Neuron (in vitro differentiated cells): ENCODE measurements around the gene CEPT1.

Experiments
- H2AFZ ChIP-seq: one replicate; pipeline ENCODE4 v1.6.1; 2013; ENCODE audit warnings: low read depth, mild to moderate bottlenecking, inconsistent platforms, low read length, moderate library complexity
- H3K27me3 ChIP-seq: one replicate; pipeline ENCODE4 v1.6.1; 2013; ENCODE audit warnings: low read length; ENCODE audit not compliant: insufficient read depth
- H3K36me3 ChIP-seq: one replicate; pipeline ENCODE4 v1.6.1; 2013; ENCODE audit warnings: low read length; ENCODE audit not compliant: insufficient read depth
- H3K4me1 ChIP-seq: one replicate; pipeline ENCODE4 v1.6.1; 2013; ENCODE audit warnings: low read length; ENCODE audit not compliant: insufficient read depth
- H3K4me3 ChIP-seq: 2 replicates; pipeline ENCODE4 v1.5.1; 2013; ENCODE audit warnings: mild to moderate bottlenecking, low read length, moderate library complexity
- H3K9me3 ChIP-seq: one replicate; pipeline ENCODE4 v1.6.1; 2013; ENCODE audit warnings: low read length

CEPT1 gene

GRCh38 chr1:111191496-111191895 lies 51.5 kb downstream of the CEPT1 start:
- Histone ChIP-seq H3K27me3 (no peaks in the 10 kb centered on the region), H3K9me3 (peaks cover 3% of the 10 kb centered on the region), H3K36me3 (peaks cover 22% of the 10 kb centered on the region), H3K4me3 (no peak overlapping the region), H3K4me1 (no peaks in the 10 kb centered on the region), H2AFZ (no peak overlapping the region)

GRCh38 chr1:111192074-111192473 lies 52.1 kb downstream of the CEPT1 start:
- Histone ChIP-seq H2AFZ (no peak overlapping the region), H3K4me1 (no peaks in the 10 kb centered on the region), H3K9me3 (peaks cover 3% of the 10 kb centered on the region), H3K4me3 (no peak overlapping the region), H3K36me3 (peaks cover 16% of the 10 kb centered on the region), H3K27me3 (no peaks in the 10 kb centered on the region)

DNA sequence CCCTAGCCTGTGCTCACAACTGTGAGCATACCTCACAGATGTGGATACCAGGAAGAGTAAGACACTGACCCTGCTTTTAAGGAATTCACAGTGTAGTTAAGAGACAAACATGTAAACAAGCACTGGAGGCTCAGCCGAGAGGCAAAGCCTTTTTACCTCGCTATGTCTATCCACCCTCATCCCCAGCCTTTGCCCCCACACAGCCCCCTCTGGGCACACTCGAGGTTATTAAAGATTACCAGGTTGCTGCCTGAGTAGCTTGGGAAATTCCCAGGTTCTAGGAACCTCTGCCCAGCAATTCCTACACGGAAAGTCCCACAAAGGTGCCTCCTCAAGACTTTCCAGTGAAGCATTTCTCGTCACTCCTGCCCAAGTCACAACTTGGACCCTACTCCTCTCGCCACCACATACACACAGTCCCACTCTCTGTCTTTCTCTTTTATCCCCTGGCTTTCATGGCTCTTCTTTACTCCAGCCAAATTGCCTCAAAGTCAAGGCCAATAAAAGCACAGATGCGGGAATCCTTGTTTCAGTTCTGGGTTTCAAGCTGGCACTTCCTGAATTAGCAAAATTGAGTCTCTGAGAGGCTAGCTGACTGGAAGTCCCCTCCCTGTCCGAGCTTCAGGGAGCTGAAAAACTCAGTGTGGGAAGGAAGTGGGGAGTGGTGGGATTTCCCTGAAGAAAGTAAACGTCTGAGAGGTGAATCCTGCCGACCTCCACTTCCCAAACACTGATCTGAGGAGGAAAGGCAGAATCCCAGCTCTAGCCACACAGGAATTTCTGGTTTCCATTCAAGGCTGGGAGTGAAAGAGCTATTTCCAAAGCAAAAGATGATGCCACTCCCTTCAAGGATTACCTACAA lies 52.9 kb downstream of the CEPT1 start:
- peaks cover 3% of the 10 kb centered on the region for H3K9me3 ChIP-seq
- H3K27me3 ChIP-seq: no peaks in the 10 kb centered on the region
- H2AFZ ChIP-seq: no peak overlapping the region
- peaks cover 9% of the 10 kb centered on the region for H3K36me3 ChIP-seq
- no peaks in the 10 kb centered on the region for H3K4me1 ChIP-seq
- no peak overlapping the region for H3K4me3 ChIP-seq

DNA sequence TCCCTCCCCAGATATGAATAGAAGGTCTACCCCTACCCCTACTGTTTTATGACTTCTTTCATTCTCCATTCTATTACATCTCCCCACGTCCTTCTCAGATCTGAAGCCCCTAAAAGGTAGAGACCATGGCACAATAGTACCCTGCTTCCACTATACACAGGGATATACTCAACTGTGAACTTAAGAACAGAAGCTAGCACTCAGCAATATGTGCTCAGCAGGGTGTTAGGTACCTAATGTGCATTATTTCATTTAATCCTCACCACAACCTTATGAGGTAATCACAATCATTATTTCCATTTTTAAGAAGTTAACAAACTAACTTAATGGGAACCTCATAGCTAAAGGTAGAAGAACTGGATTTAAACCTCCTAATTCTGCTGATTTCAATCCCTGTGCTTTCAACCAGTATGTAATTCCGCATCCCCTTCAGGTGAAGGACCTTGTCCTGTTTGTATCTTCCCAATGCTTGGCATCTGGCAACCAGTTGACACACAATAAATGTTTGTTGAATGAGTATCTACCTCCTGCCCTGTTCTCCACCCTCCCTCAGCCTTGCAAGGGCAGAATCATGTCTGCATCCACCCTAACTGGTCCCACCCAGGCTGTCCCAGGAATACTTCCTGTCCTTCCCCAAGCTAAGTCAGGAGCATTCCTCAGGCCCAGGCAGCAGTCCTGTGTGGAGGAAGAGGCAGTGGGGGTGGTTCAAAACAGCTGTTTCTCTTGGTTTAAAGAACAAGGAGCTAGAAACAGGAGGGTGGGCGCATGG lies 53.9 kb downstream of the CEPT1 start:
- Histone ChIP-seq H3K4me1 (no peaks in the 10 kb centered on the region), H3K4me3 (no peak overlapping the region), H3K9me3 (no peaks in the 10 kb centered on the region)

GRCh38 chr1:111195002-111195684 lies 55.1 kb downstream of the CEPT1 start:
- Histone ChIP-seq H3K4me1 (no peaks in the 10 kb centered on the region), H3K4me3 (no peak overlapping the region), H3K9me3 (no peaks in the 10 kb centered on the region), H2AFZ (no peak overlapping the region), H3K36me3 (no peaks in the 10 kb centered on the region), H3K27me3 (no peaks in the 10 kb centered on the region)

More for the DNA sequence above, 53.9 kb downstream of the CEPT1 start:
- H3K36me3 ChIP-seq: no peaks in the 10 kb centered on the region
- no peaks in the 10 kb centered on the region for H3K27me3 ChIP-seq
- no peak overlapping the region for H2AFZ ChIP-seq

DNA sequence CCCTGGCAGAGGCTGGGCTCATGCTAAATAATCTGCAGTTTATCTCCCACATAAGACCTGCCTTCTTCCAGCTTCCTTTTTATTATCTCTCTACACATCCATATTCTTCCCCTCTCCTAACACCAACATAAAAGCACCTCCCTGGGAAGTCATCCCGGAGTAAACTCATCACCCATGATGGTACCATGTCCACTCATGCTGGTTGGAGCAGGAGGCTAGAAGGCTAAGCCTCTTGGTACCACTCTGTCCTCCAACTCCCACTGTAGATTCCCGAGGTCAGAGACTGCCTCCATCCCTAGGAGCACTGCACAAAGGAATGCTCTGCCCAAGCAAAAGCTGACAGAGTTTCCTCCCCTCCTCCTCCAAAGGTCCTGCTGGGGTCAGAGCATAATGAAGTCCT lies 56.2 kb downstream of the CEPT1 start:
- Histone ChIP-seq H2AFZ (no peak overlapping the region), H3K36me3 (no peaks in the 10 kb centered on the region), H3K4me3 (no peak overlapping the region), H3K9me3 (no peaks in the 10 kb centered on the region), H3K4me1 (no peaks in the 10 kb centered on the region), H3K27me3 (no peaks in the 10 kb centered on the region)

- Histone ChIP-seq H3K4me1 (no peaks in the 10 kb centered on the region), H3K36me3 (no peaks in the 10 kb centered on the region), H3K27me3 (no peaks in the 10 kb centered on the region), H3K9me3 (no peaks in the 10 kb centered on the region), H2AFZ (no peak overlapping the region), H3K4me3 (no peak overlapping the region)
These were observed 57.7 kb downstream of the CEPT1 start for GRCh38 chr1:111197598-111198284.

DNA sequence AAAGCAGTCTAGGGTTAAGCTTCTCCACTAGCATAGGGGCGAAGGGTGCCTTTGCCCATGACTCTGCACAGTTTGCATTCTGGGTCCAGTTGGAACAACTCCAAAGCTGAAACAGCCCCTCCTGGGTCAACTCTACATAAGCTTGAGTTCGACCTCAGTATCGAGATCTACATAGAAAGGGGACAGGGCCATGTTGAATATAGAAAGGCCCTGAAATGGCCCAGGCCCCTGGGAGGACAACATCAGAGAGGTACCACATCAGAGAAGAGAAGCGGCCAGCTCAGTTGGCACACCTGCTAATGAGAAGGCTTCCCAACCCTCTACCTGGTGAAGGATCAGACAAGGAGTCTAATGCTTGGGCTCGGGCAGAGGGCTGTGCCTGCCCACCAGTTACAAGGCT lies 58.8 kb downstream of the CEPT1 start:
- Histone ChIP-seq H3K4me3 (no peak overlapping the region), H3K9me3 (no peaks in the 10 kb centered on the region), H3K27me3 (no peaks in the 10 kb centered on the region), H2AFZ (no peak overlapping the region), H3K4me1 (no peaks in the 10 kb centered on the region), H3K36me3 (no peaks in the 10 kb centered on the region)

DNA sequence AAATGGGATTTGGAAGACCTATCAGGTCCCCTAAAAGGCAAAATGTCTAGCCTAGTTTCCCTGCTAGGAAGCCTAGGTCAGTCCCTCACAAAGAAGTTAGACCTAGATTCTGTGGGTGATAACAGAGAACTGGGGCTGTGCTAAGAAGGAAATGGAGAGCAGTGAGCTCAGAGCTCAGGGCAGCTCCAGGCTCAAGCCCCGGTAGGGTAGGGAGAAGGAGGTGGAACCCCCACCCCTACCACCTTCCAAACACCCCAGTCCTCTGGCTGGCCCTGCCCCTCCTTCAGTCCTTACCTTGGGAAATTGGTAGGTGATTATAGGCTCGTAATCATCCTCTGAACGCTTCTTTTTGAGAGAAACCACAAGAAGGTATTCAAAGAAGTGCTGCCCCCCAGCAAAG lies 59.3 kb downstream of the CEPT1 start:
- H3K36me3 ChIP-seq: no peaks in the 10 kb centered on the region
- H3K9me3 ChIP-seq: no peaks in the 10 kb centered on the region
- H3K27me3 ChIP-seq: no peaks in the 10 kb centered on the region
- no peaks in the 10 kb centered on the region for H3K4me1 ChIP-seq
- no peak overlapping the region for H2AFZ ChIP-seq
- no peak overlapping the region for H3K4me3 ChIP-seq

DNA sequence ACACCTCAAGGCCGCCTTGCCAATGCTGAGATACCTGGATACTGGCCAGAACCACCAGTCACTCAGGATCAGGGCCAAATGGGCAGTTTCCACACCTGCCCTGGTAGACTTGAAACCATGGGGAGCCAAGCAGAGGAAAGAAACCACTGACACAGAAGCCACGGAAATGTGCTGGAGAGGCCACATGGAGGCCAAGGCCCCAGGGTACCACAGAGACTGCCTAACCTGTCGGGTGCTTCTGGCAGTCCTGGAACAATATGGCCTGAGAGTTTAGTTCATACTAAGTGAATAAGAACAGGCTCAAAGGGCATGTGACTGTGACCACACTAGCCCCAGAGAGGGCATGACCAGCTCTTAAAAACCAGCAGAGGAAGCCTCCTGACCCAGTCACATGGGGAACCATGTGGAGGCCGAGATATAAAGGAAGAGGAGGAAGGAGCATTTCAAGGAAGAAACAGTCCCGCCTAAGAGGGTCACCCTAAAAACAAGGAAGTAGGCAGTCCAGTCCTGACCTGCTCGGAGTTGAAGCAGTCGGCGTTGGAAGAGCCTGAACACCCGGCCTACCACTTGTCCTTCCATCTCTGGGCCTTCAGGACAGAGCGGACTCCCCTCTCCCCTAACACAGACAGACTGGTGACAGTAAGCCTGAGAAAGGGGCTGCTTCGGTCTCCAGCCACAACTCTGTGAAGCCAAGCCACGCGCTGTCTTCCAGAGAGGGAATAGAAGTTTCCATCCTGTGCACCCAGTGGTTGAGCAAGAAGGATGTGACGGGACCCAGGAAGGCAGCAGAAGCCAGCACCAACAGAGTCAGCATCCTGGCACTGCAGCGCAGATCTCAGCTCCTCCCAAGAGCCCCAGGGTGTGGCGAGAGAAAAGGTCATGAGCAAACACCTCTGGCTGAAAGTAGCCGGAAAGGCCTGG lies 60.1 kb downstream of the CEPT1 start, which contains the start of gene DENND2D:
Gene DENND2D, minus strand, starts transcription at position 766 of the 921 bp plus-strand sequence. Its CDS starts 187 bp downstream, at position 579.
- H2AFZ ChIP-seq: no peak within 1 kb of the TSS
- H3K4me3 ChIP-seq: no peak within 1 kb of the TSS
- H3K36me3 ChIP-seq: no peaks in the 10 kb centered on the region
- no peaks in the 10 kb centered on the region for H3K27me3 ChIP-seq
- no peaks in the 10 kb centered on the region for H3K4me1 ChIP-seq
- H3K9me3 ChIP-seq: no peaks in the 10 kb centered on the region

- Histone ChIP-seq H3K9me3 (no peaks in the 10 kb centered on the region), H3K27me3 (no peaks in the 10 kb centered on the region), H3K4me1 (no peaks in the 10 kb centered on the region), H3K4me3 (no peak overlapping the region), H2AFZ (no peak overlapping the region), H3K36me3 (no peaks in the 10 kb centered on the region)
These were observed 60.8 kb downstream of the CEPT1 start for GRCh38 chr1:111200802-111201161.
